Astrocyte (in vitro differentiated cells and primary cell): ENCODE data around the gene EDN2. TPM values are rescaled to one million over a fixed set of nuclear protein-coding genes. Genes with fewer than 3 reads are reported as not detected.

Experiments
- DNase-seq: peaks from one replicate; pipeline ENCODE4 v3.0.0-alpha.2; 2010; ENCODE audit warnings: low read depth
- FAIRE-seq: peaks from 2 replicates; lab custom pipeline; 2011; peaks lifted over from hg19 to GRCh38; lab: Jason Lieb, UNC
- H2AFZ ChIP-seq: 2 replicates; pipeline ENCODE4 v1.6.0; 2012; ENCODE audit warnings: low read depth, low read length, inconsistent platforms
- H3K27ac ChIP-seq: 2 replicates; pipeline ENCODE4 v1.5.1; 2011; ENCODE audit warnings: low read depth, low read length, inconsistent platforms
- H3K27me3 ChIP-seq: 2 replicates; pipeline ENCODE4 v1.6.0; 2011; ENCODE audit warnings: low read length, inconsistent platforms; ENCODE audit not compliant: insufficient read depth
- H3K36me3 ChIP-seq: 2 replicates; pipeline ENCODE4 v1.5.1; 2011; ENCODE audit warnings: low read length, inconsistent platforms; ENCODE audit not compliant: insufficient read depth
- H3K4me1 ChIP-seq: 2 replicates; pipeline ENCODE4 v1.5.1; 2011; ENCODE audit warnings: low read length, inconsistent platforms; ENCODE audit not compliant: insufficient read depth
- H3K4me2 ChIP-seq: 2 replicates; pipeline ENCODE4 v1.6.0; 2012; ENCODE audit warnings: low read length, inconsistent platforms
- H3K4me3 ChIP-seq: 2 replicates; pipeline ENCODE4 v1.5.1; 2011; ENCODE audit warnings: low read depth, mild to moderate bottlenecking, low read length, inconsistent platforms; ENCODE audit not compliant: insufficient read depth
- H3K79me2 ChIP-seq: 2 replicates; pipeline ENCODE4 v1.6.0; 2012; ENCODE audit warnings: mild to moderate bottlenecking, low read length, inconsistent platforms; ENCODE audit not compliant: insufficient read depth
- H3K9ac ChIP-seq: 2 replicates; pipeline ENCODE4 v1.6.0; 2012; ENCODE audit warnings: mild to moderate bottlenecking, low read length, inconsistent platforms
- H3K9me3 ChIP-seq: 2 replicates; pipeline ENCODE4 v1.5.1; 2012; ENCODE audit warnings: low read depth, mild to moderate bottlenecking, low read length, inconsistent platforms; ENCODE audit not compliant: insufficient read depth
- H4K20me1 ChIP-seq: 2 replicates; pipeline ENCODE4 v1.6.0; 2012; ENCODE audit warnings: low read length, inconsistent platforms; ENCODE audit not compliant: insufficient read depth
- H3K27ac Mint-ChIP-seq: one replicate; pipeline ENCODE4 v1.8.0; 2021; ENCODE audit warnings: mild to moderate bottlenecking, mixed read lengths; ENCODE audit not compliant: unreplicated experiment
- H3K27me3 Mint-ChIP-seq: one replicate; pipeline ENCODE4 v1.8.0; 2021; ENCODE audit warnings: low read depth, mixed read lengths; ENCODE audit not compliant: unreplicated experiment
- H3K36me3 Mint-ChIP-seq: one replicate; pipeline ENCODE4 v1.8.0; 2021; ENCODE audit warnings: low read depth, mixed read lengths; ENCODE audit not compliant: unreplicated experiment
- H3K4me1 Mint-ChIP-seq: one replicate; pipeline ENCODE4 v1.8.0; 2021; ENCODE audit warnings: low read depth, mixed read lengths; ENCODE audit not compliant: unreplicated experiment
- H3K4me3 Mint-ChIP-seq: one replicate; pipeline ENCODE4 v1.8.0; 2021; ENCODE audit warnings: mild to moderate bottlenecking, moderate library complexity, mixed read lengths; ENCODE audit not compliant: unreplicated experiment
- H3K9me3 Mint-ChIP-seq: one replicate; pipeline ENCODE4 v1.8.0; 2021; ENCODE audit warnings: mild to moderate bottlenecking, mixed read lengths; ENCODE audit not compliant: unreplicated experiment
- EZH2 ChIP-seq: IDR thresholded peaks from 2 replicates; pipeline ENCODE4 v1.6.1; 2012; ENCODE audit warnings: mild to moderate bottlenecking, low read length, inconsistent platforms; ENCODE audit not compliant: insufficient read depth
- total RNA-seq: library from RNA; stranded (reverse); gene quantifications from 2 replicates; pipeline ENCODE4 v1.2.1, GENCODE V29; 2021
- TF ChIP-seq, protein P1 (sequence below): IDR thresholded peaks from 2 replicates; pipeline ENCODE4 v1.5.1; 2011; ENCODE audit warnings: low read depth, mild to moderate bottlenecking, inconsistent platforms, low read length, moderate library complexity; ENCODE audit not compliant: insufficient read depth

The EDN2 gene
- total RNA-seq, 1 donor from 2014 or later, result 0.45 TPM

GRCh38 chr1:41434748-41435449, 49.6 kb downstream of the EDN2 start:
- peaks cover 45% of the 10 kb centered on the region for H3K4me1 ChIP-seq
- Mint-ChIP-seq H3K9me3 (no peaks in the 10 kb centered on the region), H3K4me1 (peaks cover 41% of the 10 kb centered on the region), H3K36me3 (no peaks in the 10 kb centered on the region), H3K4me3 (no peak overlapping the region), H3K27me3 (peaks cover 16% of the 10 kb centered on the region), H3K27ac (peak overlapping the region; percentile 64)
- H3K4me2 ChIP-seq, result peak overlapping the region; percentile 71
- H3K79me2 ChIP-seq, result no peaks in the 10 kb centered on the region
- H3K27me3 ChIP-seq, result no peaks in the 10 kb centered on the region
- no peak for FAIRE-seq
- TF ChIP-seq, protein P1, sequence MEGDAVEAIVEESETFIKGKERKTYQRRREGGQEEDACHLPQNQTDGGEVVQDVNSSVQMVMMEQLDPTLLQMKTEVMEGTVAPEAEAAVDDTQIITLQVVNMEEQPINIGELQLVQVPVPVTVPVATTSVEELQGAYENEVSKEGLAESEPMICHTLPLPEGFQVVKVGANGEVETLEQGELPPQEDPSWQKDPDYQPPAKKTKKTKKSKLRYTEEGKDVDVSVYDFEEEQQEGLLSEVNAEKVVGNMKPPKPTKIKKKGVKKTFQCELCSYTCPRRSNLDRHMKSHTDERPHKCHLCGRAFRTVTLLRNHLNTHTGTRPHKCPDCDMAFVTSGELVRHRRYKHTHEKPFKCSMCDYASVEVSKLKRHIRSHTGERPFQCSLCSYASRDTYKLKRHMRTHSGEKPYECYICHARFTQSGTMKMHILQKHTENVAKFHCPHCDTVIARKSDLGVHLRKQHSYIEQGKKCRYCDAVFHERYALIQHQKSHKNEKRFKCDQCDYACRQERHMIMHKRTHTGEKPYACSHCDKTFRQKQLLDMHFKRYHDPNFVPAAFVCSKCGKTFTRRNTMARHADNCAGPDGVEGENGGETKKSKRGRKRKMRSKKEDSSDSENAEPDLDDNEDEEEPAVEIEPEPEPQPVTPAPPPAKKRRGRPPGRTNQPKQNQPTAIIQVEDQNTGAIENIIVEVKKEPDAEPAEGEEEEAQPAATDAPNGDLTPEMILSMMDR, result no peak
- TF ChIP-seq EZH2, result no peak
- no peaks in the 10 kb centered on the region for H3K36me3 ChIP-seq
- peak; percentile 87 for DNase-seq
- H3K9ac ChIP-seq, result peak overlapping the region; percentile 7
- H2AFZ ChIP-seq, result no peak overlapping the region
- peak overlapping the region; percentile 3 for H3K27ac ChIP-seq
- H3K9me3 ChIP-seq, result no peaks in the 10 kb centered on the region
- H3K4me3 ChIP-seq, result no peak overlapping the region
- no peaks in the 10 kb centered on the region for H4K20me1 ChIP-seq

GRCh38 chr1:41434306-41434705, 50.2 kb downstream of the EDN2 start:
- H3K27ac Mint-ChIP-seq, result no peak overlapping the region
- peaks cover 41% of the 10 kb centered on the region for H3K4me1 Mint-ChIP-seq
- no peaks in the 10 kb centered on the region for H3K79me2 ChIP-seq

More at GRCh38 chr1:41434306-41434705, 50.2 kb downstream of the EDN2 start:
- Histone ChIP-seq H3K4me3 (no peak overlapping the region), H3K27me3 (no peaks in the 10 kb centered on the region), H3K4me2 (peak overlapping the region; percentile 71), H3K4me1 (peaks cover 45% of the 10 kb centered on the region), H3K36me3 (no peaks in the 10 kb centered on the region), H3K9me3 (no peaks in the 10 kb centered on the region), H4K20me1 (no peaks in the 10 kb centered on the region), H3K27ac (no peak overlapping the region), H2AFZ (no peak overlapping the region), H3K9ac (no peak overlapping the region)
- TF ChIP-seq EZH2, result no peak
- TF ChIP-seq, protein P1, result no peak
- Mint-ChIP-seq H3K4me3 (no peak overlapping the region), H3K27me3 (peaks cover 20% of the 10 kb centered on the region), H3K36me3 (no peaks in the 10 kb centered on the region), H3K9me3 (no peaks in the 10 kb centered on the region)
- DNase-seq (no peak), FAIRE-seq (no peak)
